ENCODE results near the gene ME2.

ME2 gene

DNA sequence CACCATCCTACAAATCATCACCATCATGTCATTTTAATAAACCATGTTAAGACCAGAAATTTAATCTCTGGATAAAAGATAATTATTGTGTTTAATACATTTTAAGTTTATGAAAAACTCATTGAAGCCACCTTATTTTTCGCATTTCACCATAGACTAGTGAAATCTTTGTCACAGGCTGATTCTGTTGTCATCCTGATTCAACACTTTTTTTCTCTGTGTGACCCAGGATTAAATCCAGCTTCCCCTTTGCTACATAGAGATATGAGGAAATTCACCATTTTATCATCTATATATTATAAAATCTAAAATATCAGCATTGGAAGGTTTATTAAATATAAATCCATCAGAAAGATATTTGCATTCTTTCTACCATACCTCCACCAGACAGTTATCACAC lies 29.9 kb upstream of the ME2 start:
- Histone ChIP-seq H3K27me3 (ENCODE audit: insufficient read depth, low read length) (no peaks in the 10 kb centered on the region; the same call in 1 of the 2 replicates), H3K4me2 (ENCODE audit: low read length) (no peak overlapping the region), H3K36me3 (ENCODE audit: insufficient read depth, low read length) (no peaks in the 10 kb centered on the region; the same call in 1 of the 2 replicates), H2AFZ (ENCODE audit: low read length) (no peak overlapping the region), H3K4me3 (ENCODE audit: low read depth, low read length, poor library complexity, severe bottlenecking) (no peak overlapping the region), H3K27ac (ENCODE audit: low read depth, low read length, poor library complexity, severe bottlenecking) (no peak overlapping the region), H4K20me1 (ENCODE audit: insufficient read depth, low read length) (no peaks in the 10 kb centered on the region), H3K9ac (ENCODE audit: low read length) (no peak overlapping the region), H3K79me2 (ENCODE audit: insufficient read depth, low read length) (no peaks in the 10 kb centered on the region), H3K4me1 (ENCODE audit: insufficient read depth, low read length, severe bottlenecking) (no peaks in the 10 kb centered on the region), H3F3A (ENCODE audit: insufficient read depth, low read length) (no peaks in the 10 kb centered on the region), H3K9me2 (ENCODE audit: low read depth, low read length) (no peaks in the 10 kb centered on the region), H3K9me3 (ENCODE audit: low read length) (peaks cover 2% of the 10 kb centered on the region; the same call in 1 of the 2 replicates)
- TF ChIP-seq CTCF (IDR thresholded peaks at IDR 0.05; ENCODE audit: low read length) (no peak), EZH2 (IDR thresholded peaks at IDR 0.05; ENCODE audit: borderline replicate concordance, low read length) (no peak)

DNA sequence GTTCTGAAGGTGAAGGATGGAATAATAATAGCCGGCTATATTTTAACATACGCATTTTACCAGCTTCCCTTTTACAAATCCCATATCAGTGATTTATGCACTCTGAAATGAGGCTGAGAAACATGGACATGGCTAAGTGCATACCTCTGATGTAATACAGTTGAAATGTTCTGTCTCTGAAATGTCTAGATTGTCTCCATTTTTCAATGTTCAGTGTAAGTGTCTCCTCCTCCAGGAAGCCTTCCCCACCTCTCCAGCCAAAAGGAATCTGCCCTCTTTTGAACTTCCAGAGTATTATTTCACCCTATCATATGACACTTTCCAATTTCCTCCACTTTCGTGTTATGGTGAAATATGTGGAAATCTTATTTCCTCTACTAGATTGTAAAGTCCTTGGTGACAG lies 29.5 kb upstream of the ME2 start:
- Histone ChIP-seq H3K4me1 (ENCODE audit: insufficient read depth, low read length, severe bottlenecking) (no peaks in the 10 kb centered on the region), H3K27ac (ENCODE audit: low read depth, low read length, poor library complexity, severe bottlenecking) (no peak overlapping the region), H3K27me3 (ENCODE audit: insufficient read depth, low read length) (peaks cover 4% of the 10 kb centered on the region; the same call in 1 of the 2 replicates), H3K36me3 (ENCODE audit: insufficient read depth, low read length) (no peaks in the 10 kb centered on the region; the same call in 1 of the 2 replicates), H3F3A (ENCODE audit: insufficient read depth, low read length) (no peaks in the 10 kb centered on the region), H3K79me2 (ENCODE audit: insufficient read depth, low read length) (no peaks in the 10 kb centered on the region), H2AFZ (ENCODE audit: low read length) (no peak overlapping the region), H3K4me3 (ENCODE audit: low read depth, low read length, poor library complexity, severe bottlenecking) (no peak overlapping the region), H4K20me1 (ENCODE audit: insufficient read depth, low read length) (no peaks in the 10 kb centered on the region), H3K4me2 (ENCODE audit: low read length) (no peak overlapping the region), H3K9me3 (ENCODE audit: low read length) (peaks cover 7% of the 10 kb centered on the region), H3K9ac (ENCODE audit: low read length) (no peak overlapping the region), H3K9me2 (ENCODE audit: low read depth, low read length) (no peaks in the 10 kb centered on the region)
- no peak for TF ChIP-seq CTCF (IDR thresholded peaks at IDR 0.05; ENCODE audit: low read length)
- no peak for TF ChIP-seq EZH2 (IDR thresholded peaks at IDR 0.05; ENCODE audit: borderline replicate concordance, low read length)

DNA sequence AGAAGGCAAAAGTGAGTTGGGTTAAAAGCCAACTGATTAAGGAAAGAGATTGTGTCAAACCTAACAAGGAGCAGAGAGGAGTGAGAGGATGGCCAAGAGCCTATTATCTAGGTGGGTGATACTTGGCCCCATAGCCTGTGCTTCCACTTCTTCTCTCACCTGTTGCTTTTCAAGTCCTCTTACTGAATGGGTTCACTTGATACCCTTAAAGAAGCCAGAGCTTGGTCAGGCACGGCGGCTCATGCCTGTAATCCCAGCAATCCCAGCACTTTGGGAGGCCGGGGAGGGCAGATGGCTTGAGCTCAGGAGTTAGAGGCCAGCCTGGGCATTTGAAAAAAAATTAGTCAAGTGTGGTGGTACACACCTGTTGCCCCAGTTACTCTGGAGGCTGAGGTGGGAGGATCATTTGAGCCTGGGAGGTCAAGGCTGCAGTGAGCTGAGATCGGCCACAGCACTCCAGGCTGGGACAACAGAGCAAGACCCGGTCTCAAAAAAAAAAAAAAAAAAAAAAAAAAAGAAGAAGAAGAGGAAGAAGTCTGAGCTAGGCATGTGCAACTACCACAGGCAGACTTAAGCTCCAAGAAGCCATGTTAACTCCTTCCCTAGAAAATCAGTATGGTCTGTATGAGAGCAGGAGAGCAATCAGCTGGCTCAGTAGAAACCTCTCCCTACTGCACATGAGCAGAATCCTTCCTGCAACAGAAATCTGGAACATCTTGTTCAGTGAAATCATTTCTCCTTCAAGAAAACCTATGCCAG lies 28.4 kb upstream of the ME2 start:
- no peak for TF ChIP-seq CTCF (IDR thresholded peaks at IDR 0.05; ENCODE audit: low read length)
- no peak for TF ChIP-seq EZH2 (IDR thresholded peaks at IDR 0.05; ENCODE audit: borderline replicate concordance, low read length)
- H3K4me1 ChIP-seq (ENCODE audit: insufficient read depth, low read length, severe bottlenecking) = no peaks in the 10 kb centered on the region
- peaks cover 10% of the 10 kb centered on the region for H3K9me3 ChIP-seq (ENCODE audit: low read length)
- H3F3A ChIP-seq (ENCODE audit: insufficient read depth, low read length) = no peaks in the 10 kb centered on the region
- no peak overlapping the region for H3K4me2 ChIP-seq (ENCODE audit: low read length)
- no peaks in the 10 kb centered on the region for H4K20me1 ChIP-seq (ENCODE audit: insufficient read depth, low read length)
- no peak overlapping the region for H3K9ac ChIP-seq (ENCODE audit: low read length)
- no peaks in the 10 kb centered on the region for H3K79me2 ChIP-seq (ENCODE audit: insufficient read depth, low read length)
- H3K36me3 ChIP-seq (ENCODE audit: insufficient read depth, low read length) = no peaks in the 10 kb centered on the region; the same call in 1 of the 2 replicates
- no peak overlapping the region for H3K4me3 ChIP-seq (ENCODE audit: low read depth, low read length, poor library complexity, severe bottlenecking)
- no peak overlapping the region for H2AFZ ChIP-seq (ENCODE audit: low read length)
- no peak overlapping the region for H3K27ac ChIP-seq (ENCODE audit: low read depth, low read length, poor library complexity, severe bottlenecking)
- peaks cover 7% of the 10 kb centered on the region; the same call in 1 of the 2 replicates for H3K27me3 ChIP-seq (ENCODE audit: insufficient read depth, low read length)
- no peaks in the 10 kb centered on the region for H3K9me2 ChIP-seq (ENCODE audit: low read depth, low read length)
